HG02759 (cell line): ENCODE data around the gene SDF2L1.
"Not testable (repeated sequence)": the region's sequence is repeated elsewhere in the genome, so short reads cannot be mapped to it uniquely, and the experiment has no call there.

Source experiments
- ATAC-seq: cut with Tn5 transposase; IDR thresholded peaks from one replicate; pipeline ENCODE4 v1.9.1; 2021; ENCODE audit warnings: mild to moderate bottlenecking, moderate library complexity; ENCODE audit not compliant: unreplicated experiment

SDF2L1 gene

GRCh38 chr22:21641789-21642583 lies at the start of gene SDF2L1:
Gene SDF2L1 (plus strand): TSS chr22:21642302. CDS start chr22:21642337, 35 bp downstream.
- ATAC-seq, result peak; percentile 97

- ATAC-seq, result no peak
Observed at GRCh38 chr22:21592422-21592821, 49.7 kb upstream of the SDF2L1 start.

- no peak for ATAC-seq
Observed at GRCh38 chr22:21593406-21594232, 48.5 kb upstream of the SDF2L1 start.

GRCh38 chr22:21594865-21595452 lies 47.1 kb upstream of the SDF2L1 start:
- no peak for ATAC-seq

- not testable (repeated sequence) for ATAC-seq
Observed at GRCh38 chr22:21596356-21597135, 45.6 kb upstream of the SDF2L1 start.

GRCh38 chr22:21598302-21598701 lies 43.8 kb upstream of the SDF2L1 start:
- ATAC-seq, result no peak

GRCh38 chr22:21599053-21599893 lies 42.8 kb upstream of the SDF2L1 start:
- ATAC-seq, result no peak

GRCh38 chr22:21602579-21602978 lies 39.5 kb upstream of the SDF2L1 start:
- ATAC-seq, result no peak

- no peak for ATAC-seq
Observed at GRCh38 chr22:21603973-21604372, 38.1 kb upstream of the SDF2L1 start.

GRCh38 chr22:21605887-21606564 lies 36.1 kb upstream of the SDF2L1 start:
- ATAC-seq, result no peak

- ATAC-seq, result no peak
Observed at GRCh38 chr22:21606775-21607174, 35.3 kb upstream of the SDF2L1 start.

GRCh38 chr22:21609556-21610157 lies 32.4 kb upstream of the SDF2L1 start:
- ATAC-seq, result not testable (repeated sequence)

- ATAC-seq, result no peak
Observed at GRCh38 chr22:21611210-21611977, 30.7 kb upstream of the SDF2L1 start.

- no peak for ATAC-seq
Observed at GRCh38 chr22:21612858-21613257, 29.2 kb upstream of the SDF2L1 start.

GRCh38 chr22:21613553-21614233 lies 28.4 kb upstream of the SDF2L1 start:
- no peak for ATAC-seq

- ATAC-seq, result no peak
Observed at GRCh38 chr22:21615731-21616130, 26.4 kb upstream of the SDF2L1 start.

GRCh38 chr22:21617337-21617736 lies 24.8 kb upstream of the SDF2L1 start:
- ATAC-seq, result not testable (repeated sequence)

GRCh38 chr22:21621025-21621424 lies 21.1 kb upstream of the SDF2L1 start:
- no peak for ATAC-seq
